ENCODE data around the gene CSAD. TPM values are rescaled to one million over a fixed set of nuclear protein-coding genes. Genes with fewer than 3 reads are reported as not detected.

CSAD gene
- total RNA-seq, 4 donors from 2014 or later = 7.2 to 33.6 (median 19.2) TPM

DNA sequence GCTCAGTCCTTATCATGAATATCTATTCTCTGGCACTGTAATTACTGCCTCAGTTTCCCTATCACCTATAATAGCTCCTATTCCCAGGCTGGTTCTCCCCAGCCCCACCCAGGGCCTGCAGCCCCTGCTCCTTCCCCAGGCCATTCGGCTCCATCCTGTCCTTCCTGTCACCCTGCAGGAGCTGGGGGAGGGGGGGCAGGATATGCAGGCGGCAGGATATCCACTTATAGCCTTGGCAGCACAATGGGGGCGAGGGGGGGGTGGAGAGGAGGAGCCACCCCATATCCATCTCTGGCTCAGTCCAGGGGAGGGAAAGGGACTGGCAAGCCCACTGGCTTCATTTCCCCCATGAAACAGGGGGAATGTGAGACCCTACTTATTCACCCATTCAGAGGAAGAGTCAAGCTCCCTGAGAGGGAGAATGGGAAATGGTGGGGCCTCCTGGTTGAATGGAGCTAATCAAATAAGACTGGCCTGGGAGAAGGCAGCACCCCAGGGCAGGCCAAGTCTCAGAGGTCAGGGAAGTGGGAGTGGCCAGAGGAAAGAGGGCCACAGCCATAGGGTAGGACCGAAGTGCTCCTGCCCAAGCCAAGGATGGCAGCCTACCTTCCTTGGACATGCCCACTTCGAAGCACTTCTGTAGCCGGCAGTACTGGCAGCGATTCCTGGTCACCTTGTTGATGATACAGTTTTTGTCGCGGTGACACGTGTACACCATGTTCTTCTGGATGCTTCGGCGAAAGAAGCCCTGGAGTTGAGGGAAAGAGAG lies 34.1 kb upstream of the CSAD start:
- H3K4me3 ChIP-seq (ENCODE audit: low read depth, poor library complexity, severe bottlenecking) = no peak overlapping the region
- 58 to 62% methylated on average over 12 of the region's 12 CpGs for WGBS, 2 donors
- intact Hi-C loops (cut with DNase I; ENCODE audit: low total_unique reads) = loop anchor here (5.0 kb wide), 1 partner anchor 77 kb away; no protein-coding TSS in a partner anchor
- no peak for DNase-seq (ENCODE audit: low spot score in 2 of 2)
- no peak for TF ChIP-seq POLR2A (IDR thresholded peaks at IDR 0.05)
- TF ChIP-seq, protein P1, sequence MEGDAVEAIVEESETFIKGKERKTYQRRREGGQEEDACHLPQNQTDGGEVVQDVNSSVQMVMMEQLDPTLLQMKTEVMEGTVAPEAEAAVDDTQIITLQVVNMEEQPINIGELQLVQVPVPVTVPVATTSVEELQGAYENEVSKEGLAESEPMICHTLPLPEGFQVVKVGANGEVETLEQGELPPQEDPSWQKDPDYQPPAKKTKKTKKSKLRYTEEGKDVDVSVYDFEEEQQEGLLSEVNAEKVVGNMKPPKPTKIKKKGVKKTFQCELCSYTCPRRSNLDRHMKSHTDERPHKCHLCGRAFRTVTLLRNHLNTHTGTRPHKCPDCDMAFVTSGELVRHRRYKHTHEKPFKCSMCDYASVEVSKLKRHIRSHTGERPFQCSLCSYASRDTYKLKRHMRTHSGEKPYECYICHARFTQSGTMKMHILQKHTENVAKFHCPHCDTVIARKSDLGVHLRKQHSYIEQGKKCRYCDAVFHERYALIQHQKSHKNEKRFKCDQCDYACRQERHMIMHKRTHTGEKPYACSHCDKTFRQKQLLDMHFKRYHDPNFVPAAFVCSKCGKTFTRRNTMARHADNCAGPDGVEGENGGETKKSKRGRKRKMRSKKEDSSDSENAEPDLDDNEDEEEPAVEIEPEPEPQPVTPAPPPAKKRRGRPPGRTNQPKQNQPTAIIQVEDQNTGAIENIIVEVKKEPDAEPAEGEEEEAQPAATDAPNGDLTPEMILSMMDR (IDR thresholded peaks at IDR 0.05) = no peak

DNA sequence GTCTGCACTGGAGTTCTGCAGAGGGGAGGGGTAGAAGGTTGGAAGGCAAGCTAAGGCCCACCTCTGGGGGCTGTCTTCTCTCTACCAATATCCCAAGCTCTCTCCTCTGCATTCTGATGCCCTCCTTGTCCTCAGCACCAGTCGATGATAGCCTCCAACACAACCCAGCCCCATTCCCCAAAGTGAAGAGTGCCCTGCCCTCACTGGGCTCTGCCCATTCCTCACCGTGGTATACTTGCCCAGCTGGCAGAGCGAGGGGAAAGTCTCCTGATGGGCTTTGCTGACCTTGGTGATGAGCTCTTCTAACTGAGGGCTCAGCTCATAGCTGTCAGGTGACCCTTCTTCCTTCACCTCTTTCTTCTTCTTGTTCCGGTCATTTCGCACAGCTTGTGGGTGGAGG lies 33.5 kb upstream of the CSAD start:
- TF ChIP-seq, protein P1 (IDR thresholded peaks at IDR 0.05) = no peak
- TF ChIP-seq POLR2A (IDR thresholded peaks at IDR 0.05) = no peak
- H3K4me3 ChIP-seq (ENCODE audit: low read depth, poor library complexity, severe bottlenecking) = no peak overlapping the region
- no peak for DNase-seq (ENCODE audit: low spot score in 2 of 2)
- intact Hi-C loops (cut with DNase I; ENCODE audit: low total_unique reads) = loop anchor here (5.0 kb wide), 1 partner anchor 78 kb away; no protein-coding TSS in a partner anchor
- 69 to 78% methylated on average over 5 of the region's 5 CpGs for WGBS, 2 donors

DNA sequence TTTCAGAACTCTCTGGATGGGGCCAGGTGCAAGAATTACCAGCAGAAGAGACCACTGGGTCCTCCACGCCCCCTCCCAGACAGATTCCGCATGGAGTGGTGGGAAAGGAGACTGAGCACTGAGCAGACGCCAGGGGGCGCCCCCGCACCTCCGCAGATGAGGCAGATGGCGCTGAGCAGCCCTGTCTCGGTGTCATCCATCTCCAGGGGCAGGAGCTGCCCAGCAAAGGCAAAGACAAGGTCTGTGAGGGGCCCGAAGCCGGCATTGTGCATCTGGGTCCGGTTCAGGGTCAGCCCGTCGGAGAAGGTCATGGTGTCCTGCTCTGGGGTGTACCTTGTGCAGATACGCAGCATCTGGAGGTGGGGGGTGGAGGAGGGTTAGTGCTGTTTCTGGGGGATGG lies 32.6 kb upstream of the CSAD start:
- TF ChIP-seq, protein P1 (IDR thresholded peaks at IDR 0.05) = peak in 1 of 3 donors; percentile 92
- no peak for TF ChIP-seq POLR2A (IDR thresholded peaks at IDR 0.05)
- intact Hi-C loops (cut with DNase I; ENCODE audit: low total_unique reads) = loop anchor here (5.0 kb wide), 1 partner anchor 79 kb away; no protein-coding TSS in a partner anchor
- WGBS, 2 donors = 19 to 20% methylated on average over 12 to 13 of the region's 14 CpGs
- no peak overlapping the region for H3K4me3 ChIP-seq (ENCODE audit: low read depth, poor library complexity, severe bottlenecking)
- DNase-seq (ENCODE audit: low spot score in 2 of 2) = peak in 1 of 2 donors; percentile 96

DNA sequence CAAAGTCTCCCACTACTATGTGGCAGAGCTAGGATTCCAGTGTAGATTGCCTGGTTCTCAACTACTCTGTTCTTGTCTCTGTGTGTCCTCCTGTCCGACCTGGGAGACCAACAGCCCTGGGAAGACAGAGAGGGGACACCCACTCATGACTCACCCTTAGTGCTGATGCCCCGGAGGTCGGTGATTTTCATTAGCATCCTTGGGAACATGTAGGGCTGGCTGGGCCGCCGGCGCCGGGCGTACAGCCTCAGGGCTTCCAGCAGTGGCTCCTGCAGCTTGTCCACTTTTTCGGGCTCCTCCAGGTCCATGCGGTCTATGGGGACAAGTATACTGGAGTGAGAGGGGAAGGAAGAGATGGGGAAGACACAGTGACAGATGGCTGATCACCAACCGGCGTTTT lies 32.2 kb upstream of the CSAD start:
- DNase-seq (ENCODE audit: low spot score in 2 of 2) = no peak
- no peak overlapping the region for H3K4me3 ChIP-seq (ENCODE audit: low read depth, poor library complexity, severe bottlenecking)
- TF ChIP-seq POLR2A (IDR thresholded peaks at IDR 0.05) = no peak
- TF ChIP-seq, protein P1 (IDR thresholded peaks at IDR 0.05) = no peak
- intact Hi-C loops (cut with DNase I; ENCODE audit: low total_unique reads) = loop anchor here (5.0 kb wide), 1 partner anchor 79 kb away; no protein-coding TSS in a partner anchor
- WGBS, 2 donors = 42 to 45% methylated on average over 12 of the region's 12 CpGs

DNA sequence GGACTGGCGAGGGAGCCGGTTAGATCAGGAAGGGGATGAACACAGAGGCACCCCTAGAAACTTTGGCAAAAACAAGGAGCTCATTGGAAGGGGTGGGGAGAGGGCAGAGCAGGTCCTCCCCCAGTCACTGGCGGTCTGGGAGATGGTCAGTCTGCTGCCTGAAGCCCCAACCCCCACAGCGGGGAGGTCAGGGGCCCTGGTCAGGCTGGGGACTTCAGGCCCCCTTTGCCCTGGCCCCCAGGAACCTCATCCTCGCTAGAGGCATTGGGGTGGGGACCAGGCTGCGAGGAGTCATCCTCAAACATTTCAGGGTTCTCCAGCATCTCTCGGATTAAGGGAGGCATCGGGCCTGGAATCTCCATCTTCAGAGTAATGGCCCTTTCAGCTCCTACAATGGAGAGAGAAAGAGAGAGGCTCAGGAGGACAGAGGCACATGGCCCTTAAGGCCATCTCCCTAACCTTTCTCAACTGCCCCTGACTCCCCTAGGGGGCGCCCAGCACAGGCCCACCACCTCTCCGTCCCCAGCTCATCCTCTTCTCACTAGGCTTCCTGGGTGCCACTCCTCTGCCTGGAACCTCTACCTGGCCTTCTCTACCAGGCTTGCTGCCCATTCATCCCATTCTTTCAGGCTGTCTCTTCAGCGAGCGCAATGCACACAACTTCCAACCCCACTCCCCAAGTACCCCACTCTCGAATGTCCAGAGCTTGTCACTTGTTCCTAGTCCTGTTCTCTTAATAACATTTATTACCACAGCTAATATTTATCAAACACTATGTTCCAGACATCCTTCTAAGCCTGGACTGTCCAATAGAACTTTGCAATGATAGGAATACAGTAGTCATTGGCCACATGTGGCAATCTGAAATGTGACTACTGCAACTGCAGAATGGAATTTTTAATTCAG lies 31.0 kb upstream of the CSAD start:
- no peak for TF ChIP-seq POLR2A (IDR thresholded peaks at IDR 0.05)
- TF ChIP-seq, protein P1 (IDR thresholded peaks at IDR 0.05) = no peak
- 91% methylated on average over 13 of the region's 13 CpGs for WGBS, 2 donors
- intact Hi-C loops (cut with DNase I; ENCODE audit: low total_unique reads) = loop anchor here (5.0 kb wide), 1 partner anchor 81 kb away; no protein-coding TSS in a partner anchor
- H3K4me3 ChIP-seq (ENCODE audit: low read depth, poor library complexity, severe bottlenecking) = no peak overlapping the region
- DNase-seq (ENCODE audit: low spot score in 2 of 2) = no peak
